Liver (tissue), 9 donors: Measurements from ENCODE around the gene DMRTA2. TPM values are rescaled to one million over a fixed set of nuclear protein-coding genes. Genes with fewer than 3 reads are reported as not detected.

Experiments used
- DNase-seq: peaks from one replicate; pipeline ENCODE4 v3.0.0-alpha.2; 2017; ENCODE audit warnings: low spot score
- H3K27ac ChIP-seq, 2 donors: one replicate each; pipeline ENCODE4 v1.7.0; 2013; ENCODE audit warnings: inconsistent platforms in 2 of 2, low read length in 2 of 2, control low read depth in 1 of 2, low read depth in 1 of 2, mild to moderate bottlenecking in 1 of 2
- H3K27me3 ChIP-seq, 4 donors: one replicate each; pipeline versions ENCODE4 v1.6.1 to v1.7.0; 2013; ENCODE audit warnings: low read length in 3 of 4, inconsistent platforms in 1 of 4, mild to moderate bottlenecking in 1 of 4, moderate library complexity in 1 of 4; ENCODE audit not compliant: control insufficient read depth in 4 of 4, insufficient read depth in 4 of 4
- H3K36me3 ChIP-seq, 4 donors: one replicate each; pipeline versions ENCODE4 v1.6.1 to v1.7.0; 2013; ENCODE audit warnings: low read length in 3 of 4, mild to moderate bottlenecking in 3 of 4, low read depth in 1 of 4, moderate library complexity in 1 of 4; ENCODE audit not compliant: control insufficient read depth in 4 of 4, insufficient read depth in 3 of 4
- H3K4me1 ChIP-seq, 4 donors: one replicate each; pipeline versions ENCODE4 v1.6.1 to v1.7.0; 2013; ENCODE audit warnings: low read length in 3 of 4, mild to moderate bottlenecking in 3 of 4, moderate library complexity in 1 of 4; ENCODE audit not compliant: control insufficient read depth in 4 of 4, insufficient read depth in 4 of 4
- H3K4me3 ChIP-seq, 3 donors: one replicate each; pipeline versions ENCODE4 v1.6.1 to v1.7.0; 2013; ENCODE audit warnings: low read length in 3 of 3, control low read depth in 1 of 3, low read depth in 1 of 3, mild to moderate bottlenecking in 1 of 3
- H3K9ac ChIP-seq, 2 donors: one replicate each; pipeline ENCODE4 v1.7.0; 2013; ENCODE audit warnings: low read length in 2 of 2, mild to moderate bottlenecking in 2 of 2, moderate library complexity in 2 of 2, control low read depth in 1 of 2, low read depth in 1 of 2
- H3K9me3 ChIP-seq, 4 donors: one replicate each; pipeline versions ENCODE4 v1.6.1 to v1.7.0; 2013; ENCODE audit warnings: low read length in 3 of 4; ENCODE audit not compliant: control insufficient read depth in 4 of 4
- MAX ChIP-seq: IDR thresholded peaks from 2 replicates; pipeline ENCODE4 v1.6.1; 2016; ENCODE audit warnings: antibody characterized with exemption
- RAD21 ChIP-seq, 2 donors: IDR thresholded peaks; 2 replicates each; pipeline ENCODE4 v1.6.1; 2016; ENCODE audit warnings: antibody characterized with exemption in 2 of 2, mild to moderate bottlenecking in 2 of 2
- WGBS: extraction: QIAGEN DNeasy Blood & Tissue Kit; methylation state at CpG from one replicate; pipeline ENCODE4 v1.1.7; 2013; 5-methylcytosine and 5-hydroxymethylcytosine counted together
- polyA plus RNA-seq, 2 donors: library from polyadenylated mRNA; stranded (reverse) in 1 of 2; unstranded in 1 of 2; fragments of 200-250 nt in 1 of 2; fragments of >200 nt in 1 of 2; fragmentation: Nextera tagmentation in 1 of 2; extraction: Ambion mirVana in 1 of 2; gene quantifications; one replicate each; pipeline versions ENCODE4 v1.2.1 to v1.2.3, GENCODE V29; 2013 to 2015
- total RNA-seq, 2 donors: library from RNA; depleted of rRNA; stranded (reverse); fragments of >200 nt; gene quantifications; one replicate each; pipeline ENCODE4 v1.2.3, GENCODE V29; 2014
- TF ChIP-seq, protein P1 (sequence below): fragments of 150-350 bp; IDR thresholded peaks from 2 replicates; pipeline ENCODE4 v1.5.1; 2017; ENCODE audit warnings: improper control_type of control experiment, low read depth, low read length; ENCODE audit not compliant: missing input control
- donor health status: healthy.
- donor health status: healthy.
- donor health status: healthy.
- donor health status: healthy.
- donor health status: healthy.

Gene DMRTA2
- total and polyA plus RNA-seq, 4 donors: not detected

DNA sequence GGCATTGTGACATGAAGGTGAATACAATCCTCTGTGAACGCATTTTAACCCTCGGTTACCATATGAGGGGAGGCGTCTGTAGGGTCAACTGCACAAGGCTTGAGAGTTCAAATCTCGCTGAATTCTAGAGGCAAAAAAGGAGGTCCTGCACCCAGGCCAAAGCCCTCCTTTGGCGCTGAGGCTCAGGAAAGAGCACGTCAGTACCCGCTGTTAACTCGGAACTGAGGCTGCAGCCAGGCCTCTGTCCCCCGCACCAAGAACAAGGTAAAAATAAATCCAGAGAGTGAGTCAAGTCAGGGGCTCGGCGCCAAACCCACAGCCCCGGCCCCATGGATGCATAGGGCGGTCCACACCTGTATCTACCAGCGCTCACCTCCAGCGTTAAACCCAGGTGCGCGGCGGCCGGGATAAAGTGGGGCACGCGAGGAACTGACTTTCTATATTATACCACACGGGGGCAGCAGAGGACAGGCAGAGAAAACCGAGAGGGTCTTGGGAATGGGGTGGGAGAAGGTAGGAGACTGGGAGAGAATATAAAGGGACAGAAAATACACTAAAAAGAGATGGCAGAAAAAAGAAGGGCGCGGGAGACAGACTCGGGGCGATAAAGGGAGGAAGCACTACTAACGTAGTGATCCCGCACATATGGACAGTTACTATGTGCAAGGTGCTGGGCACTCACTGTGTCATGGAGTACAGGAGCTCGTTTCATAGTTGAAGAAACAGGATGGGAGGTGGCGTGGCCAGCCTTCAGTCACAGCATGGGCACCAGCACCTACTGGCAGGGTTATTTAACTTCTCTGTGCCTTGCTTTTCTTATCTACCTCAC lies 54.9 kb downstream of the DMRTA2 start:
- H3K36me3 ChIP-seq: no peaks in the 10 kb centered on the region
- 15% methylated on average over 31 of the region's 31 CpGs for WGBS
- DNase-seq: peak; percentile 57
- peaks cover 0 to 6% (median 0%) of the 10 kb centered on the region in 4 donors for H3K27me3 ChIP-seq
- no peak overlapping the region for H3K4me3 ChIP-seq
- TF ChIP-seq, protein P1, sequence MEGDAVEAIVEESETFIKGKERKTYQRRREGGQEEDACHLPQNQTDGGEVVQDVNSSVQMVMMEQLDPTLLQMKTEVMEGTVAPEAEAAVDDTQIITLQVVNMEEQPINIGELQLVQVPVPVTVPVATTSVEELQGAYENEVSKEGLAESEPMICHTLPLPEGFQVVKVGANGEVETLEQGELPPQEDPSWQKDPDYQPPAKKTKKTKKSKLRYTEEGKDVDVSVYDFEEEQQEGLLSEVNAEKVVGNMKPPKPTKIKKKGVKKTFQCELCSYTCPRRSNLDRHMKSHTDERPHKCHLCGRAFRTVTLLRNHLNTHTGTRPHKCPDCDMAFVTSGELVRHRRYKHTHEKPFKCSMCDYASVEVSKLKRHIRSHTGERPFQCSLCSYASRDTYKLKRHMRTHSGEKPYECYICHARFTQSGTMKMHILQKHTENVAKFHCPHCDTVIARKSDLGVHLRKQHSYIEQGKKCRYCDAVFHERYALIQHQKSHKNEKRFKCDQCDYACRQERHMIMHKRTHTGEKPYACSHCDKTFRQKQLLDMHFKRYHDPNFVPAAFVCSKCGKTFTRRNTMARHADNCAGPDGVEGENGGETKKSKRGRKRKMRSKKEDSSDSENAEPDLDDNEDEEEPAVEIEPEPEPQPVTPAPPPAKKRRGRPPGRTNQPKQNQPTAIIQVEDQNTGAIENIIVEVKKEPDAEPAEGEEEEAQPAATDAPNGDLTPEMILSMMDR: peak; percentile 75
- TF ChIP-seq RAD21 (IDR thresholded peaks at IDR 0.05) (peak; percentile 91 to 94), MAX (no peak)
- H3K9me3 ChIP-seq: no peaks in the 10 kb centered on the region
- H3K27ac ChIP-seq: no peak overlapping the region
- no peak overlapping the region for H3K9ac ChIP-seq
- H3K4me1 ChIP-seq: peaks cover 0 to 3% (median 0%) of the 10 kb centered on the region in 4 donors
